GM18508 (cell line): ENCODE data around the gene P2RY8.
"Not testable (repeated sequence)": the region's sequence is repeated elsewhere in the genome, so short reads cannot be mapped to it uniquely, and the experiment has no call there.

Source experiments
- ATAC-seq: cut with Tn5 transposase; IDR thresholded peaks from one replicate; pipeline ENCODE4 v1.9.1; 2021; ENCODE audit warnings: moderate number of reproducible peaks; ENCODE audit not compliant: insufficient read depth, unreplicated experiment

The P2RY8 gene

GRCh38 chrX:1489354-1489753, 47.6 kb downstream of the P2RY8 start:
- ATAC-seq: not testable (repeated sequence)

- ATAC-seq: no peak
These were observed 48.2 kb downstream of the P2RY8 start for GRCh38 chrX:1488745-1489144.

GRCh38 chrX:1488141-1488540, 48.8 kb downstream of the P2RY8 start:
- no peak for ATAC-seq

GRCh38 chrX:1487401-1487800, 49.6 kb downstream of the P2RY8 start:
- ATAC-seq: no peak

GRCh38 chrX:1486749-1487361, 50.1 kb downstream of the P2RY8 start:
- ATAC-seq: no peak

GRCh38 chrX:1486177-1486576, 50.8 kb downstream of the P2RY8 start:
- ATAC-seq: no peak

- no peak for ATAC-seq
These were observed 52.0 kb downstream of the P2RY8 start for GRCh38 chrX:1485033-1485432.

GRCh38 chrX:1484638-1485019, 52.4 kb downstream of the P2RY8 start:
- no peak for ATAC-seq

- peak; percentile 44 for ATAC-seq
These were observed 52.9 kb downstream of the P2RY8 start for GRCh38 chrX:1483843-1484637.

GRCh38 chrX:1482530-1482928, 54.5 kb downstream of the P2RY8 start:
- ATAC-seq: not testable (repeated sequence)

- ATAC-seq: no peak
These were observed 55.1 kb downstream of the P2RY8 start for GRCh38 chrX:1481636-1482529.

- ATAC-seq: no peak
These were observed 56.8 kb downstream of the P2RY8 start for GRCh38 chrX:1480082-1480785.

- ATAC-seq: no peak
These were observed 59.1 kb downstream of the P2RY8 start for GRCh38 chrX:1477801-1478458.

- ATAC-seq: no peak
These were observed 59.8 kb downstream of the P2RY8 start for GRCh38 chrX:1477229-1477628.

GRCh38 chrX:1476682-1477081, 60.3 kb downstream of the P2RY8 start:
- no peak for ATAC-seq

GRCh38 chrX:1475881-1476280, 61.1 kb downstream of the P2RY8 start:
- no peak for ATAC-seq

- no peak for ATAC-seq
These were observed 61.5 kb downstream of the P2RY8 start for GRCh38 chrX:1475481-1475880.

- not testable (repeated sequence) for ATAC-seq
These were observed 62.4 kb downstream of the P2RY8 start for GRCh38 chrX:1474593-1474992.

- ATAC-seq: no peak
These were observed 64.0 kb downstream of the P2RY8 start for GRCh38 chrX:1472975-1473374.

GRCh38 chrX:1468250-1468772, 68.7 kb downstream of the P2RY8 start:
- peak; percentile 41 for ATAC-seq
